ENCODE data around the gene SMIM34. TPM values are rescaled to one million over a fixed set of nuclear protein-coding genes. Genes with fewer than 3 reads are reported as not detected.
"Not testable (repeated sequence)": the region's sequence is repeated elsewhere in the genome, so short reads cannot be mapped to it uniquely, and the experiment has no call there.

Gene SMIM34
- total and polyA plus RNA-seq, 4 donors: not detected

DNA sequence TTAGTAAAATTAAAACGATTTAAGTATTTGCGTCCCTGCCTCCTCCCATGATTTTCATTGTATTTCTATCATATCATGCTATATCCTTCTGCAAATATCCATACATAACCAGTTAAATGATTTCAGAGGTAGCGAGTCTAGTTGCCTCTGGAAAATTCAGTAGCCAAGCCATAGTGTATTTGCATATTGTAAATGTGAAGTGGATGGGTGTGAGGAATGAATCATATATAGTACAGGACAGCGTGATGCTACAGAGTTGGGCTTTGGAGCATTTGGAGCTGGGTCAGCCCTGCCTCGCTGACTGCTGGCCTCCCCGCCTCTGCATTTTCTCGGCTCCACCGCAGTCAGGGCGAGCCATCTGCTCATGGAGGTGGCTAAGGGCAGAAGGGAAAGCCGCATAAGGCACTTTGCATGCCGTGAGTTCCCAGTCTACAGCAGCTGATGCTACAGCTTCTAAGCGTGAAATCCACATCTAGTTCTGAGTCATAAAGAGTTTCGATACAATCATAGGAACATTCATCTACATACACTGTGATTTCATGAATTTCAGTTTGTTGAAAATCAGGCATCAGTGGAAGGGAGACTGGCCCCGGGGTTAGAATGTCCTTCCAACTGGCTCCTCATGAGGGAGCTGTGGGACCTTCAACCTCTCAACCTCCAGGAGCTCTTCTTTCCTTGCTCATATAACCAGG is 39.9 kb downstream of the SMIM34 start:
- H3K27ac ChIP-seq (ENCODE audit: low read depth in 1 of 2, low read length in 2 of 2); H3K27me3 ChIP-seq (ENCODE audit: control insufficient read depth in 4 of 4, insufficient read depth in 4 of 4, low read length in 3 of 4); H3K4me3 ChIP-seq (ENCODE audit: low read depth in 1 of 3, low read length in 3 of 3); H3K4me1 ChIP-seq (ENCODE audit: control insufficient read depth in 4 of 4, insufficient read depth in 4 of 4, low read length in 3 of 4); H3K9me3 ChIP-seq (ENCODE audit: control insufficient read depth in 4 of 4, low read length in 3 of 4); H3K9ac ChIP-seq (ENCODE audit: low read depth in 1 of 2, low read length in 2 of 2); DNase-seq (ENCODE audit: low spot score); H3K36me3 ChIP-seq (ENCODE audit: control insufficient read depth in 4 of 4, insufficient read depth in 3 of 4, low read depth in 1 of 4, low read length in 3 of 4): not testable (repeated sequence)
- WGBS: no CpG with 5 or more reads among the region's 14 CpGs

DNA sequence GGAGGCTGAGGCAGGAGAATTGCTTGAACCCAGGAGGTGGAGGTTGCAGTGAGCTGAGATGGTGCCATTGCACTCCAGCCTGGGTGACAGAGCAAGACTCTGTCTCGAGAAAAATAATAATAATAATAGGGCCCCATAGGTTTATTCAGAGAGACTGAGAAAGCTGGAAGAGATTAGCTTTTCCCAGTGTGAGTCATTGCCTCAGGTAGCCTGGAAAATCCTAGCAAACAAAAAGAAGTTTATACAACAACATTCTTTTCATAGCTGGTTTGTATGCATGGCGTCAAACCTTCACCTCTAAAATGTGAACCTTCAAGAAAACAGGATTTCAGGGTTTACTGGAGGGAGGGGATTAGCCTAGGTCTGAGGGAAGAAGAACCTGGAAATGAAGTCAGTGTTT is 40.6 kb downstream of the SMIM34 start:
- H3K27ac ChIP-seq (ENCODE audit: low read depth in 1 of 2, low read length in 2 of 2); H3K9me3 ChIP-seq (ENCODE audit: control insufficient read depth in 4 of 4, low read length in 3 of 4); H3K4me1 ChIP-seq (ENCODE audit: control insufficient read depth in 4 of 4, insufficient read depth in 4 of 4, low read length in 3 of 4); H3K9ac ChIP-seq (ENCODE audit: low read depth in 1 of 2, low read length in 2 of 2); H3K36me3 ChIP-seq (ENCODE audit: control insufficient read depth in 4 of 4, insufficient read depth in 3 of 4, low read depth in 1 of 4, low read length in 3 of 4); DNase-seq (ENCODE audit: low spot score); H3K27me3 ChIP-seq (ENCODE audit: control insufficient read depth in 4 of 4, insufficient read depth in 4 of 4, low read length in 3 of 4); H3K4me3 ChIP-seq (ENCODE audit: low read depth in 1 of 3, low read length in 3 of 3): not testable (repeated sequence)
- no CpG with 5 or more reads among the region's 2 CpGs for WGBS

DNA sequence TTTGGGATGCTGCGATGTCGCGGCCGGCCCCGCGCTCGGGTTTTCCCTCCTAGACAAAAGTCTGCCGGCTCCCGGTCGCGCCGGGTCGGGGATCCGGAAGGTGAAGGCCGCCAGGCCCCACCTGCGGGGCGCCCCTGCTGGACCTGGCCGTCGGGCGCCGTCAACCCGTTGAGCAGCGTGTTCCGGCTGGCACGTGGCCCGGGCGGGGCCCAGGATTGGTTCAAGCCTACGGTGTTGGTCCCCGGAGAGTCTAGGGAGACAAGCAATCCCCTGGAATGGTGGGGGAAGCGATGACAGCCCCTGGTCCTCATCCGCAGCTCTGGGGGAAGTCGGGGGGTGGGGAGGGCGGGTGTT is 48.2 kb downstream of the SMIM34 start:
- H3K27ac ChIP-seq (ENCODE audit: low read depth in 1 of 2, low read length in 2 of 2); H3K4me1 ChIP-seq (ENCODE audit: control insufficient read depth in 4 of 4, insufficient read depth in 4 of 4, low read length in 3 of 4); H3K9ac ChIP-seq (ENCODE audit: low read depth in 1 of 2, low read length in 2 of 2); H3K9me3 ChIP-seq (ENCODE audit: control insufficient read depth in 4 of 4, low read length in 3 of 4); DNase-seq (ENCODE audit: low spot score); H3K27me3 ChIP-seq (ENCODE audit: control insufficient read depth in 4 of 4, insufficient read depth in 4 of 4, low read length in 3 of 4); H3K36me3 ChIP-seq (ENCODE audit: control insufficient read depth in 4 of 4, insufficient read depth in 3 of 4, low read depth in 1 of 4, low read length in 3 of 4); H3K4me3 ChIP-seq (ENCODE audit: low read depth in 1 of 3, low read length in 3 of 3): not testable (repeated sequence)
- no CpG with 5 or more reads among the region's 33 CpGs for WGBS

DNA sequence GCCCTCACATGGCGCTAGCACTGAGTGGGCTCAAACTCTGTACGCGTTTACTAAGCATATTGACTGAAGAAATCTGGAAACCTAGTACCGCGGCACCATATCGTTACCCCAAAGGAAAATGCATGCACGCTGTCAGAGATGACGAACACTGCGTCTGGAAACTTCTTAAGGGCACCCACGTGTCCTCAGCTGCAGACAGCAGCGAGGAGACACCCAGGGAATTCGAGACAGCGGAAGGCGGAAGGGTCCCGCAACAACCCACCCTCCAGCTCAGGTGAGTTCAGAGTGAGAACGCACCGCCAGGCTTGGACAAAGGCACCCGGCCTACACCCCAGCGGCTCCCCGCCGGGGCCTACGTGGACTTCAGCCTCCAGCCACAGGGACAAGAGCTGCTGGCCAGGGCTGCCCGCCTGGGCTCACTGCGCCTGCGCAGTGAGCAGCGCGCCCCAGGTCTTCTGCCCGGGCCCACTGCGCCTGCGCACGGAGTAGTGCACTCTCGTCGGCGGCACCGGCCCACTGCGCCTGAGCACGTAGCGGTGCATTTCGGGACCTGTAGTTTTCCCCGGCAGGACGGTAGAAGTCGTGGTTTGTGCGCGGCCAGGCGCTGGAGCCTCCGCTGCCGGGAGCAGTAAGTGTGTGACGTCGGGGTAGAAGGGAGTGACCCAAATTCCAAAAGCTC is 48.7 kb downstream of the SMIM34 start, which contains the start of gene SMIM11:
TSS of gene SMIM11 (plus strand) at position 568 of the 679 bp plus-strand sequence. CDS start 3,998 bp downstream, outside the sequence.
- not testable (repeated sequence) for H3K4me3 ChIP-seq (ENCODE audit: low read depth in 1 of 3, low read length in 3 of 3); H3K27me3 ChIP-seq (ENCODE audit: control insufficient read depth in 4 of 4, insufficient read depth in 4 of 4, low read length in 3 of 4); H3K9me3 ChIP-seq (ENCODE audit: control insufficient read depth in 4 of 4, low read length in 3 of 4); H3K27ac ChIP-seq (ENCODE audit: low read depth in 1 of 2, low read length in 2 of 2); H3K9ac ChIP-seq (ENCODE audit: low read depth in 1 of 2, low read length in 2 of 2); H3K36me3 ChIP-seq (ENCODE audit: control insufficient read depth in 4 of 4, insufficient read depth in 3 of 4, low read depth in 1 of 4, low read length in 3 of 4); DNase-seq (ENCODE audit: low spot score); H3K4me1 ChIP-seq (ENCODE audit: control insufficient read depth in 4 of 4, insufficient read depth in 4 of 4, low read length in 3 of 4)
- no CpG with 5 or more reads among the region's 49 CpGs for WGBS

DNA sequence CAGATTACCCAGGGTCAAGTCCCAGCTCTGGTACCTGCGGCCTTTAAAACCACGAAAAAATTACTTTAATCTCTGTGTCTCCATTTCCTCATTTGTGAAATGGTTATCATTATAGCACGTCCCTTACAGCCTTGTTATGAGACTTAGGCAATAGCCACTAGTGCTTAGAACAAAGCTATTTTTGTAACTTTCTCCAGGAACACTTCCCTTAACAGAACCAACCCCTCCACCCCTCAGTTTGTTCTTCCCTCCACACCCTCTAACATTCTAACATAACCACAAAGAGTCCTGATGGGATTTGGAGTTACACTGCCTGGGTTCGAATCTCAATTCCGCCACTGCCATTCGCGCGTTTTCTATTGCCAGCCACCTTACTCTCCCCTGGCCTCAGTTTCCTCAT is 49.3 kb downstream of the SMIM34 start:
- DNase-seq (ENCODE audit: low spot score); H3K9me3 ChIP-seq (ENCODE audit: control insufficient read depth in 4 of 4, low read length in 3 of 4); H3K27ac ChIP-seq (ENCODE audit: low read depth in 1 of 2, low read length in 2 of 2); H3K4me1 ChIP-seq (ENCODE audit: control insufficient read depth in 4 of 4, insufficient read depth in 4 of 4, low read length in 3 of 4); H3K4me3 ChIP-seq (ENCODE audit: low read depth in 1 of 3, low read length in 3 of 3); H3K36me3 ChIP-seq (ENCODE audit: control insufficient read depth in 4 of 4, insufficient read depth in 3 of 4, low read depth in 1 of 4, low read length in 3 of 4); H3K9ac ChIP-seq (ENCODE audit: low read depth in 1 of 2, low read length in 2 of 2); H3K27me3 ChIP-seq (ENCODE audit: control insufficient read depth in 4 of 4, insufficient read depth in 4 of 4, low read length in 3 of 4): not testable (repeated sequence)
- WGBS: no CpG with 5 or more reads among the region's 8 CpGs

DNA sequence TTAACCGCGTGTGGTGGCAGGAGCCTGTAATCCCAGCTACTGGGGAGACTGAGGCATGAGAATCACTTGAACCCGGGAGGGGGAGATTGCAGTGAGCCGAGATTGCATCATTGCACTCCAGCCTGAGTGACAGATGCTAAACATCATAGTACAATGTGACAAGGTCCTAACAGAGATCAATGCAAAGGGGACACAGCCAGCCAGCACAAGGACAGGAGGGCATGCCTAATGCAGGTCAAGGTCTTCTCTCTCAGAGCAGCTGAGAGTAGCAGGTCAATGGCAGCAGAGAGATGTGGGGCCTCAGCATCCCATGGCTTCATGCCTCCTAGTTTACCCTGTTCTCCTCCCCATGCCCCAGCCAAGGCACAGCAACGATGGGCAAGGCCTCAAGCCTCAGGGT is 51.4 kb downstream of the SMIM34 start:
- Histone ChIP-seq H3K9me3 (ENCODE audit: control insufficient read depth in 4 of 4, low read length in 3 of 4) (no peaks in the 10 kb centered on the region), H3K4me1 (ENCODE audit: control insufficient read depth in 4 of 4, insufficient read depth in 4 of 4, low read length in 3 of 4) (peaks cover 0 to 2% (median 0%) of the 10 kb centered on the region in 4 donors), H3K27me3 (ENCODE audit: control insufficient read depth in 4 of 4, insufficient read depth in 4 of 4, low read length in 3 of 4) (no peaks in the 10 kb centered on the region), H3K9ac (ENCODE audit: low read depth in 1 of 2, low read length in 2 of 2) (no peak overlapping the region), H3K27ac (ENCODE audit: low read depth in 1 of 2, low read length in 2 of 2) (no peak overlapping the region), H3K4me3 (ENCODE audit: low read depth in 1 of 3, low read length in 3 of 3) (no peak overlapping the region), H3K36me3 (ENCODE audit: control insufficient read depth in 4 of 4, insufficient read depth in 3 of 4, low read depth in 1 of 4, low read length in 3 of 4) (no peaks in the 10 kb centered on the region)
- WGBS: 65% methylated on average over 5 of the region's 5 CpGs
- DNase-seq (ENCODE audit: low spot score): no peak
- peak; percentile 59 to 77 for TF ChIP-seq HNF4A (conservative IDR thresholded peaks at IDR 0.05)
- no peak for TF ChIP-seq TAF1 (conservative IDR thresholded peaks at IDR 0.05)
- peak in 1 of 2 donors; percentile 32 for TF ChIP-seq RXRA (IDR thresholded peaks at IDR 0.05)
- no peak for TF ChIP-seq FOXA2 (IDR thresholded peaks at IDR 0.05)
- no peak for TF ChIP-seq JUND (IDR thresholded peaks at IDR 0.05)
- no peak for TF ChIP-seq RAD21 (IDR thresholded peaks at IDR 0.05)
- TF ChIP-seq, protein P1, sequence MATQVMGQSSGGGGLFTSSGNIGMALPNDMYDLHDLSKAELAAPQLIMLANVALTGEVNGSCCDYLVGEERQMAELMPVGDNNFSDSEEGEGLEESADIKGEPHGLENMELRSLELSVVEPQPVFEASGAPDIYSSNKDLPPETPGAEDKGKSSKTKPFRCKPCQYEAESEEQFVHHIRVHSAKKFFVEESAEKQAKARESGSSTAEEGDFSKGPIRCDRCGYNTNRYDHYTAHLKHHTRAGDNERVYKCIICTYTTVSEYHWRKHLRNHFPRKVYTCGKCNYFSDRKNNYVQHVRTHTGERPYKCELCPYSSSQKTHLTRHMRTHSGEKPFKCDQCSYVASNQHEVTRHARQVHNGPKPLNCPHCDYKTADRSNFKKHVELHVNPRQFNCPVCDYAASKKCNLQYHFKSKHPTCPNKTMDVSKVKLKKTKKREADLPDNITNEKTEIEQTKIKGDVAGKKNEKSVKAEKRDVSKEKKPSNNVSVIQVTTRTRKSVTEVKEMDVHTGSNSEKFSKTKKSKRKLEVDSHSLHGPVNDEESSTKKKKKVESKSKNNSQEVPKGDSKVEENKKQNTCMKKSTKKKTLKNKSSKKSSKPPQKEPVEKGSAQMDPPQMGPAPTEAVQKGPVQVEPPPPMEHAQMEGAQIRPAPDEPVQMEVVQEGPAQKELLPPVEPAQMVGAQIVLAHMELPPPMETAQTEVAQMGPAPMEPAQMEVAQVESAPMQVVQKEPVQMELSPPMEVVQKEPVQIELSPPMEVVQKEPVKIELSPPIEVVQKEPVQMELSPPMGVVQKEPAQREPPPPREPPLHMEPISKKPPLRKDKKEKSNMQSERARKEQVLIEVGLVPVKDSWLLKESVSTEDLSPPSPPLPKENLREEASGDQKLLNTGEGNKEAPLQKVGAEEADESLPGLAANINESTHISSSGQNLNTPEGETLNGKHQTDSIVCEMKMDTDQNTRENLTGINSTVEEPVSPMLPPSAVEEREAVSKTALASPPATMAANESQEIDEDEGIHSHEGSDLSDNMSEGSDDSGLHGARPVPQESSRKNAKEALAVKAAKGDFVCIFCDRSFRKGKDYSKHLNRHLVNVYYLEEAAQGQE (IDR thresholded peaks at IDR 0.05): no peak
- TF ChIP-seq, protein P2, sequence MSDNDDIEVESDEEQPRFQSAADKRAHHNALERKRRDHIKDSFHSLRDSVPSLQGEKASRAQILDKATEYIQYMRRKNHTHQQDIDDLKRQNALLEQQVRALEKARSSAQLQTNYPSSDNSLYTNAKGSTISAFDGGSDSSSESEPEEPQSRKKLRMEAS (IDR thresholded peaks at IDR 0.05): no peak
- no peak for TF ChIP-seq GABPA (IDR thresholded peaks at IDR 0.05 in 1 of 2, conservative IDR thresholded peaks at IDR 0.05 in 1 of 2)
- no peak for TF ChIP-seq NR2F2 (IDR thresholded peaks at IDR 0.05)

Data from liver (tissue), 9 donors.